T-helper 22 cell (primary cell): ENCODE data around the gene HSPA12B.

Experiments
- DNase-seq: peaks from one replicate; pipeline ENCODE4 v3.0.0-alpha.2; 2020; ENCODE audit warnings: low read depth

Gene HSPA12B

GRCh38 chr20:3767110-3767426 is 34.6 kb downstream of the HSPA12B start:
- no peak for DNase-seq

- peak; percentile 93 for DNase-seq
Observed at GRCh38 chr20:3767427-3768341, 35.2 kb downstream of the HSPA12B start, which contains the start of gene ADISSP. TSS of gene ADISSP (minus strand) at chr20:3767753. CDS start at chr20:3760100, 7,653 bp downstream.

GRCh38 chr20:3768342-3769130 is 36.1 kb downstream of the HSPA12B start:
- peak; percentile 89 for DNase-seq

GRCh38 chr20:3771552-3772058 is 39.1 kb downstream of the HSPA12B start:
- DNase-seq = no peak

GRCh38 chr20:3775457-3776108 is 43.1 kb downstream of the HSPA12B start:
- no peak for DNase-seq

- no peak for DNase-seq
Observed at GRCh38 chr20:3777381-3777715, 44.9 kb downstream of the HSPA12B start.

GRCh38 chr20:3777716-3778629 is 45.5 kb downstream of the HSPA12B start:
- peak; percentile 17 for DNase-seq

GRCh38 chr20:3778976-3779375 is 46.5 kb downstream of the HSPA12B start:
- DNase-seq = no peak

GRCh38 chr20:3781153-3781910 is 48.8 kb downstream of the HSPA12B start, which contains the start of gene SPEF1:
TSS of gene SPEF1 (minus strand) at chr20:3781448. CDS start at chr20:3781287, 161 bp downstream.
- DNase-seq = peak; percentile 28

- no peak for DNase-seq
Observed at GRCh38 chr20:3782597-3782996, 50.1 kb downstream of the HSPA12B start.

GRCh38 chr20:3783068-3783489 is 50.6 kb downstream of the HSPA12B start:
- DNase-seq = no peak

GRCh38 chr20:3783511-3784195 is 51.2 kb downstream of the HSPA12B start:
- DNase-seq = no peak

- DNase-seq = no peak
Observed at GRCh38 chr20:3784216-3784853, 51.9 kb downstream of the HSPA12B start.

- no peak for DNase-seq
Observed at GRCh38 chr20:3784863-3785239, 52.4 kb downstream of the HSPA12B start.

GRCh38 chr20:3785240-3786125 is 53.0 kb downstream of the HSPA12B start:
- no peak for DNase-seq

GRCh38 chr20:3786126-3786484 is 53.6 kb downstream of the HSPA12B start:
- peak; percentile 25 for DNase-seq

GRCh38 chr20:3786665-3787323 is 54.3 kb downstream of the HSPA12B start, which contains the start of gene CENPB:
TSS of gene CENPB (minus strand) at chr20:3786740. CDS start at chr20:3786483, 257 bp downstream.
- peak; percentile 82 for DNase-seq
